HG03469 (cell line): ENCODE data around the gene TFAP2D.

ENCODE experiments used
- ATAC-seq: cut with Tn5 transposase; IDR thresholded peaks from one replicate; pipeline ENCODE4 v1.9.1; 2021; ENCODE audit warnings: mild to moderate bottlenecking, moderate library complexity, moderate number of reproducible peaks; ENCODE audit not compliant: unreplicated experiment

Gene TFAP2D

DNA sequence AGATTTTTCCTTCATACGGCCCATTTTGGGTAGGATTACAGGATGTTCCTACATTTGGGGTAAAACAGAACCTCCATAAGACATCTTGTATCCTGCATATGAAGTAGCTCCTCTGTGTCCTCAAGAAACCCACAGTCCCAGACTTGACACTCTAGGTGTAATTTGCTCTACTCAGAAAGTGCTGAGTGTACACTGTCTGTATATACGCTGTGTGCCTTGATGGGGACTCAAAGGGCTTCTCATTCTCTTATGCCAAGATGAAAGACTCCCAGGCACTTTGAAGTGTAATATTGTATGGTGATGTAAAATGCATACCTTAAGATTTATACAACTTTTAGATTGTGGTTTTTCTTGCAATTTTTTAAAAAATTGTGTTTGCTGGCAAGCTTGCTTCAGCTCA, 5.2 kb downstream of the TFAP2D start:
- no peak for ATAC-seq

DNA sequence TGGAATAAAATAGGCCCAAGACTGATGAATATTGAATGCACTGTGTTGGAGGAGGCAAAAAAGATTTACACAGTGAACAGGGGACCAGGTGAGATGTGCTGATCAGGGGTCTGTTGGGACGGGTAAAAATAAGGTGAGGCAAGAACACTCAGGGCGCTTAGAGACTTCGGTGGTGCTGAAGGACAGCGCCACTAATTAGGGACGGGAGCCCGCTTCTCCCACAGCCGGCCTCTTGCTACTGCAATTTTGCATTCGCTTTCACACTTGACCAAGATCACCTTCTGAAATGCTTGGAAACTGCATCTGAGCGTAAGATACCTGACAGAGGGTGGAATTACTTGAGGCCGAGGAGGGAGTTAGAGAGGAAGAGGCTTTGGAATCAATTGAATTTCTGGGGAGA, 7.3 kb downstream of the TFAP2D start:
- ATAC-seq = no peak

DNA sequence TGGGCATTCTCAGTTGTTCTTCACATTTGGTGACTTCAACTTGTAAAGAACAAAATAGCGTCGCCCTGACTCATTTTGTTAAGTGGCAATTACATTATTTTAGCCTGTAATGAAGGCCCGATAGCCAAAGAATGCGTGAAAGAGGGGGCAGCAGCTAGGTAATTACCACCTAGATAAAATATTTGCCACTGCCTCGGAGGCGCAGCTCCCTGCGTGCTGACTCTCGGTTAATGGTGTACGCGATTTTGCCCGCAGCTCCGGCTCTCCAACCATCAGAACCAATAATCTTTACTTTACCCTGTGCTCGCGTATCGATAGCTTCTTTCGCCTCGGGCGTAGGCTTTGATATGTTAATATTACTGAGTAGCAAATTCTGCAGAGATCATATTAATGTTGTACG, 8.7 kb downstream of the TFAP2D start:
- ATAC-seq = no peak

DNA sequence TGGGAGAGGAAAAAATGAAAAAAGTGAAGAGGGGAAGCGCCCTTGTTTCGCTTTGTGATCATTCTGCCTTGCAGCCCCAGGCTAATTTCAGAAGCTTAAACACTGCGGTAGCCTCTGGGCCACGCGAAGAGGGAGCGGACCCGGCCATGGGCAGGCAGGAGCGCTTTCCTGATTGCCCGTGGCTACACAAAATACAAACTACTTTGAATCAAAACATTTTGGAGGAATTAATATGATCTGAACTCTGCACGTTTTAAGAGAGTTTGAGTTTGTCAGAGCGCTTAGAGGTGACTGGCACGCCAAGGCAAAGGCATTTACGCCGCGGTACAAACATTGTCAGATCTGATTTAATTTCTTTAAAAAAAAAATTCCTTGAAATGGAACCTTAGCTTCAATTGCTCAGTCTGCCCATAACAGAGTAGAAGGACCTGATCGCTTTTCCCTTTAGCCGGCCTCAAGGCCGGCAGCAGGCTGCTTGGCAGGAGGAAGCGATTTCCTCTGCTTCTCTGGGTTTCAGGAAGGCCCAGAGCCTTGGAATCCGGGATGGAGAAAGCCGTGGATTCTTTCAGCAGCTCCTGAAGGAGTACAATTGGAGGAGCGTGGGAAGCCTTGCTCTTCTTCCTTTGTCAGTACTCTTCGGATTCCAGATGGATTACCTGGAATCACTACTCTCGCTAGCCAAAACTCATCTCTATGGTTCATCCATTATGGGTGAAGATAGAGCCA, 9.7 kb downstream of the TFAP2D start:
- ATAC-seq = no peak

DNA sequence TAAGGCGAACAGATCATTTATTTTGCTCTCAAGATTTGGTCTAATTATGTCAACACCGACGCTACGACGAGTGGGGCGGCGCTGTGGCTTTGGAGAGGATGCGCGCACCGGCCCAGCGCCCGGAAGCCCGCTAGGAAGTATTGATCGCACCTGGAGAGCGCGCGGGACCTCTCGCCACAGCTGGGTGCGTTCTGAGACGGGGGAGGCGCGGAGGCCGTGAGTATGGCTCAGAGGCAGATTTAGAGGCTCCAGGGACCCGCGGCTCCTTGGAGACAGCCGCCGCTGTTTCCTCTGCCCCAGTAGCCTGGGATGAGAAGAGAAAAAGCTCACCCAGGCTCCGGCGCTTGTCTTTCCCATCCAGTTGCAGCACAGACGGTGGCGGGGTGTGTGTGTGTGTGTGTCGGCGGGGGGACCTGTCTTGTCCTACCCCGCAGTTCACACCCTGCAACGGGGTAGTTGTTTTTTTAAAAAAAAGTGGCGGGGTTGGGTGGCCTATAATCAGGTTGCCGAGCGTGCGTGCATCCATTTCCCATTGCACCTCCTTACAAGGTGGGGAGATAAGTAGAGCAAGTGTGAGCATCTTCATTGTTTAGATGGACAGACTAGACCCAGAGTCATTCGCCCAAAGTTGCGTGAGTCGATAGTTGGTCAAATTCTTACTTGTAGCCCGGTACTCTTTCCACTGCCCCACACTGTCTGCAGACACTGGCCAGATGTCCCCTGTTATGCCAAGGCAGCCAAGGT, 11.2 kb downstream of the TFAP2D start:
- ATAC-seq = no peak

DNA sequence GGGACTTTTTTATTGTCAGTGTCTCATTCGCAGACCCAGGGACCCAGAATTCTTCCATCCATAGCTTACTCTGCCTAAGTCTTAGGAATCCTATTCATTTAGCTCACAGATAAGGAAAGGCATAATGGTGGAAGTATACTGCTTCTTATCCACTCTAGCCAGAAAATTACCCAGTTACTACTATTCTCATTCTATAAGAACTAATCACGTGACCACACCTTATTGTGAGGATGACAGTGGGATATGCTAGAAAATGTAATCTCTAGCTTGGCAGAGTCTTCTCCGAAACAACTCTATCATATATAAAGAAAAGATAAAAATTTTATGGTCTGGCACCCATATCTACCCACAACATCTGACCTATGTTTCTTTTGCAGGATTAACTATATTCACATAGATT, 21.2 kb downstream of the TFAP2D start:
- ATAC-seq = no peak

DNA sequence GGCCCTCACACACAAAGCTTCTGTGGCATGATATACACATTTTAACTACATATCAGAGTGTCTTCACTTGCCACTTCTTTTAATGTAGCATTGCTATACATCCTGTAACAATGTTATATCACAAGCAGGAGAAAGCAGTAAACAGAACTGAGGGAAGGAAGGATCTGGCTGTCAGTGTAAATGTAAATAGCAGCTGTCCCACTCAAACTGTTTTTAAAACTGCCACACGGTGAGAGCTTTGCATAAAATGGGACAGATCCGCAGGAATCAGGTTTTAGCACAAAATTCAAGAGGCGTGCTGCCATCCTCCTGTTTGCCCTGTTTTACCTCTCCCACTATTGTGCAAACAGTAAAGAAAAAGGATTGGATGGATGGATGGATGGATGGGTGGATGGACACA, 28.8 kb downstream of the TFAP2D start:
- ATAC-seq = no peak

DNA sequence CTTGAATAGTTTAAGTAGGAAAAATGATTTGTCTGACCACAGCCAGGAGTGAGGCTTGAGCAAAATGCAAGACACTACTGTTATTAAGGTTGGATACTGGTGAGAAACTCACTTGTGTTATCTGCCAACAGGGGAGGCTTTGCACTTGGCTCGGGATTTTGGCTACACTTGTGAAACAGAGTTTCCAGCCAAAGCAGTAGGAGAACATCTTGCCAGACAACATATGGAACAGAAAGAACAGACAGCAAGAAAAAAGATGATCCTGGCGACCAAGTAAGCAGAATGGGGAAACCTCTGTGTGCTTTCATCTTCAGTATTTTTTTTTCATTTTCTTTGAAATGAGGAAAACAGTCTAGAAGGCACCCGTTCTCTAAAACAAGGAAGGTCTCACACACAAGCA, 31.6 kb downstream of the TFAP2D start:
- no peak for ATAC-seq

DNA sequence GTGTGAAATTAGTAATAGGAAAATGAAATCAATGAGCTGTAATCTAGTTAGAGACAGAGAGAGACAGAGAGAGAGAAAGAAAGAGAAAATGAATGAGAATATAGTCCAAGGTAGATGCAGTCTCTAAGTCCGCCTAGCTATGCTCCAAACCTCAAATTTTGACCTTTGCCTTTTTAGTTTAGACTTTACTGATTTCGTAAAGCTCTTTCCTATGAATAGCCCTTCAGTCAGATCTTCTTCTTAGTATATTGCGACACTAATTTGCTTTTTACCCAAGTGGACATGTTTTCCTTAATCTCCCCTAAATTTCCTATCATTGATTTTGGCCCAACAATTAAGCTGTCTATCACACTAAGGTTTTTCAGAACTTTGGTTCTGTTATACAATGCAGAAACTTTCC, 49.5 kb downstream of the TFAP2D start:
- no peak for ATAC-seq

DNA sequence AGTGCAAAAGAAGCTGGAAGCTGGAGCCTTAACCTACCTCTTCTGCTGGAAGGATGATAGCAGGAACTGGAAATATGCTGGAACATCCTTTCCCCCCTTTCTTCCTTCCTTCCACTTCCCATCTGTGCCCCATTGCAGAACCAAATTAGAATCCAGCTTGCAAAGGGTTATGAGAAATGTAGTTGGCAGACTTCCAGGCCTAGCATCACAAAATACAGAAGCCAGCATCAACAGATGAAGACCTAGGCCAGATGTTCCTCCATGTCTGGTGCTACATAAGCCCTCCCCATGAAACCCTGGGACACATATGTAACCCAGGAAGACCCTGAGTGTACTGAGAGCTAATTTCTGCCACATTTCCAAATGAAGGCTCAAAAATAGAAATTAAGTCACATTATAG, 65.4 kb downstream of the TFAP2D start:
- ATAC-seq = no peak

DNA sequence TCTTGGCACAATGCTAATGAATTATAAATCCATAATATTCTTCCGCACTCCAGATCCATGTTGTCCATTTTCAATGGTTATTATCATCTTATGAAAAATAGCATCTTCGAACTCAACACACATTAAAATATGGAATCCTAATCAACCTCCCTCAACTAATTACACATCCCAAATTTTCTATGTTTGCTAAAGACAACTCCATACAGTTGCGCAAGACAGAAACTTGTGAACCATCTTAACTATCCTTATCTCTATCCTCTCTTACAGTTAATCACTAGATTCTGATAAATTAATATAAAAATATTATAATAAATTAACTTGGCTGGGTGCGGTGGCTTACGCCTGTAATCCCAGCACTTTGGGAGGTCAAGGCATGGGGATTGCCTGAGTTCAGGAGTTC, 67.1 kb downstream of the TFAP2D start:
- ATAC-seq = no peak

DNA sequence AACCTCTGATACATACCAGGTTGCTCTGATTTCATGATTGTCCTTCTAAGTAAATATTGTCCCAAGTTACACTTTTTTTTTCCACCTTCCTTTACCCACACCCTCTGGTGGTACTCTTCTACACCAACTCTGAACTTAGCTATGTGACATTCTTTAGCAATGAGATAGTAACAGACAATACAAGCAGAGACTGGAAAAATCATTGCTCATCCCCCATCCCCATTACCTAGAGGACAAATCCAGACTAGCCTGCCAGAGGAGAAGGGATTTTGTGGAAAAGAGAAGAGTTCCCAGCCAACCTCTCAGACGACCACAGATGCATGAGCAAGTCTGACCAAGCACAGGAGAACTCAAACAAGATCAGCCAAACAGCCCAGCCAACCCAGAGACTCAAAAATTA, 72.6 kb downstream of the TFAP2D start:
- no peak for ATAC-seq

DNA sequence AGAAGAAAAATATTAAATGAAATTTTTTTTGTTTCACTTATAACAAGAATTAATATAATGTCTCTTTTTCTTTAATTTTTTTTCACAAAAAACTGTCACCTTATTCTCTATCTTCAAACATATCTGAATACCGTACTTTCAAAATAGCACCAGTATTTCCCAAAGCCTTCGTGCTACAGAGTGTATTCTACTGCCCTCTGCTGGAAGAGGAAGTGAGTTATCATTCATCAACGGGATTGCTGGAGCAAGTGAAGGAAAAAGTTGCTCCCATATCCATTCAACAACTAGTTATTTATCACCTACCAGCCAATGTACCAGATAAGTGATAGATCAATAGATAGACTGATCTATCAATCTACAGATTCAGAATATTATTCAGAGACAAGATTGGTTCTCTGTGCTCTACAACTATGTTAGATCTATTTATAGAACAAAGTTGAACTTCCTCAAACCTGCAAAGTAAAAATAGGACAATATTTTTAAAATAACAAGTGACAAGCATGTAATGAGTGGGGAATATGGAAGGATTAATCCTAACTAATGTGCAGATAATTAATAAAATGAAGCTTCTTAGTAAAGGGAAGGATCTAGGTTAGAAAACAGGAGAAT, 78.7 kb downstream of the TFAP2D start:
- peak; percentile 73 for ATAC-seq

DNA sequence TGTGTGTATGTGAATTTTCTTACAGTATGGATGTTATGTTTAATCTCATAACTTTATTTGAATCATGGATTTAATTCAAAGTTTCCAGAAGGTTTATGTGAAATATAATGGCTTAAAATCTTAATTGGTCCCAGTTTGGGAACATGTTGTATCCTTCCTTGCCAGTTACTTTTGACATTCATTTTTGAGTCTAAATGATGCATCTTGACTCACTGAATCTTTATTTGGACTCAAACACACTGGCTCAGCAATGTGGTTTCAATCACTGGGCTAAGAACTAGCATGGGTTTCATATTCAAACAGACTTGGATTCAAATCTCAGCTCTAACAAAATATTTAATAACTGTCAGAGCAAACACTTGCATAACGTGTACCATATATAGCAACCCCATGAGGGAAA, 79.4 kb downstream of the TFAP2D start:
- ATAC-seq = no peak

DNA sequence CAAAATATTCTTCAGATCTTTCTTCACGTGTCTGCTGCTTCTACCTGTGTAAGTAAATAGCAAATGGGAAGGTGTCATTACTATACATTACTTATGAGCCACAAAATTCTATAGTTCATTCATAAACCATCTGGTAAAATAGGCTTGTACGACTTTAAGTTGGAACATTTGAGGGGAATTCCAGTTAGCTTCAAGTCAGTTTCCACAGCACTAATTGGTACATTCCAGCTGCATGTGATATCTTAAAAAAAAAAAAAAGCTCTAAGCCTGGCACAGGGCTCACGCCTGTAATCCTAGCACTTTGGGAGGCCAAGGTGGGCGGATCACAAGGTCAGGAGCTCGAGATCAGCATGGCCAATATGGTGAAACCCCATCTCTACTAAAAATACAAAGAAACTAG, 82.2 kb downstream of the TFAP2D start:
- no peak for ATAC-seq

DNA sequence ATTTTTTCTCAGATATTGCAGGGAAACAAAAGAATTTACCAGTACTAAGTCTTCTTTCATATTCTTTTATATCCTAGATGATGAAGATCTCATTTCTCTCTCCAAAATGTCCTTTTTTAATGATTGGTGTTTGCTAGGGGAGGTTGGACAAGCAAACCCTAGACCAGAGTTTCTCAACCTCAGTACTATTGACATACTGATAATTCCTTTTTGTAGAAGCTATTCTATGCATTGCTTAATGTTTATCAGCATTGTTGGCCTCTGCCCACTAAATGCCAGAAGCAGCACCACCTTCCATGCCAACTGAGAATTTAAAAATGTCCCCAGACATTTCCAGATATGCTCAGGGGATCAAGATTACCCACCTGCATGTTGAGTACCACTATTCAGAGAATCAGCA, 91.0 kb downstream of the TFAP2D start:
- ATAC-seq = no peak

DNA sequence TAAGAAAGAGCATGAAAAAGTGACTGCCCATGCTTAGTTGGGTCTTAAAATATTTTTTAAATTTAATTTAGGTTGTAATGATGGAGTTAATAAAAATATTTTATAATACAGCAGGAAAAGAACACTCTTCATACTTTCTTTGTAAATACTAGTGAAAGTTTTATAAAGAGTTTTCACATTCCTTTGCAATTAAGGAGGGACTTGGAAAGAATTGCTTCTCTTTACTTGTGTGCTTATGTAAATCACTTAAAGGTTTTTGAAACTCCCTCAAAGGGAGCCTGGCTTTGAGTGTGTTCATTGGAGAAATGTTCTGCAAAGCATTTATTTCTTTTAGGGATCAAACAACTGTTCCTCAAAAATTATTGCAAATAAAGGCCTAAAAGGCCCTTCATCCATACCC, 93.7 kb downstream of the TFAP2D start:
- ATAC-seq = no peak

DNA sequence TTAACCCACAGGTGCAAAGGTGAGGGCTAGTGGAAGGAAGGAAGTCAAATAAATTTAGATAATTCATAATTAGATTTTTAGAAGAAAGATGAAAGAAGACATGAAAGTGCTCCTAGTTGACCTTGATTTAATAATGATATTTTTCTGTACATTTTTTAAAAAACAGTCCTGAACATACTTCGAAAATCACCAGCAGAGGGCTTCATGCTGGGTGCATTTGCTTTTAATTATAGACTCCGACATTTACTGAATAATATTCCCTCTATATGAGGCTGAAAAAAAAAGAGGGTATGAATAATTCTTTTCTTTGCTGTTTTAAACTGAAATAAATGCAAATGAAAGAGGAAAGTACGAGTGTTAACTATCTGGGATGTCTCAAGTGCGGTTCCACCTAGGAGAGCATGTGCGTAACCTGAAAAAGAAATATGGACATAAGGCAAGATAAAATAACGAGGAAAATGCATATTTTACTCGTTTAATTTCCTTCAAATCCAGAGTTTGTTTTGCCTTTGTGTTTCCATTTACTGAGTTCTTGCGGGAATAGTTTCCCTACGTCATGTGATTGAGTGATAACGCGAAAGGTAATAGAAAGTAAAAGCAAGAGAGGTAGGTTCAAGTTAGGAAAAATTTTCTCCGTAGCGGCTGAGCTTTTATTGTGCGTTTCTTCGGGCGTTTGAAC, 102.2 kb downstream of the TFAP2D start:
- ATAC-seq = peak; percentile 29

DNA sequence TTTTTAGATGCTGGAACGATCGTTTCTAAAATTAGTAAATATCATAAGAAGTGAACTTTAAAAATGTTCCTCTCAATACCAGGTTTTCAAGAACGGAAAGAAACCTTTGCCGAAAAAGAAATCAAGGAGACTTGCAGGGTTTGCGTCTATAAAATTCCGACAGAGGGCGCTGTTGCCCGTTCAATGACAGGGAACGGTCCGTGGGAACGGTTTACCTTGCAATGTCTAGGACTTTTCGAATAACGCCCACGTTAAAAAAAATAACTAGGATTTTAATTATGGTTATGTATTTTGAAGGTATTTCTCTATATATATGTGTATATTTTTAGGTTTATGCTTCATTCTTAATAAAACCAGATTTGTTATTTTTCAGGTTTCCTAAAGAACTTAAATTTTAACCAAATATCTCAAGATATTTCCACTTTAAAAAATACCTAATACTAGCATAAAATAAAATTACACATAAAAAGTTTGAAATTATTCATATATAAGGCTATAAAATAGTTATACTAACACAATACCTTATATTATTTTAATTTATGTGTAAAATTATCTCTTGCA, 102.9 kb downstream of the TFAP2D start:
- ATAC-seq = peak; percentile 74

DNA sequence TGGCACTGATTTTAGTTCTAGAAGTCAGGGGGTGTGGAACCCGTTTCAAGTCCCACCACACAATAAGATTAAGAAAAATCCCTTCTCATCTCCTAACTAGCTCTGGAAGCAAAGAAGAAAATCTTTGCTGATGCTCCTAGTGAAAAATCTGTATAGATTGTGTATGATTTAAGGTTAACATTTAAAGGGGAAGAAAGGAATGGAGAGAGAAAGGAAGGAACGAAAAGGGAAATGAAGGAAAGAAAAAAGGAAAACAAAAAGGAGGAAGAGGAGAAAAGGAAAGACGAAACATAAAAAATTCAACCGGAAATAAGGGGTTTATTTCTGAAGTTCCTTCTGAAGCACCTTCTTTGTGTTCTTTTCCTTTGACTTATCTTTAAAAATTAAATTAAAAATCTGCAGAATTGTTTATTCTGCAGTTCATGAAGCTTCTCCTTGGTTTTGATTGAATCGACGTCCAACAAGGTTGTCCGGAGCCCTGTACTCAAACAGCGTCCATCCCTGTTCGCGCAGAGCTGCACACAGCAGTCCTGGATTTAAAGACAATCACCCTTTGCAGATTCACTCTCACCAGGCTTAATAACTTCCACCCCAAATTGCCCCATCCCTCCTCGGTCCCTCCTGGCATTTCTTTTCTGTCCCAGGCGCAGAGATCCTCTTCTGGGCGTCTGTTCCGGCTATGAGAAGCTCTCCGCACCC, 103.8 kb downstream of the TFAP2D start:
- no peak for ATAC-seq

DNA sequence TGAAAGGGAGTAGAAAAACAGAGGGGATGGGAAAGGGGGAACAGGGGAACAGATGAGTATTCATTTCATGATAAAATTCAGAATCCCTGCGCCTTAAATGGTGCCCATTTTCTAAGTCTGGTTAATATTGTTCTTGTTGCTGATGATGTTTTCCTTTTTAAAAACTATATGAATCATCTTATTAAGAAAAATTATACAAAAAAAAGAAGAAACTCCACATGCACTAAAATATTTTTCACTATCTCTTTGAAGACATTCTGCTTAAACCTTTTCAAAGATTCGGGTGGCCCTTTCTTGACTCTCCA, 104.3 kb downstream of the TFAP2D start:
- no peak for ATAC-seq
